T-helper 1 cell treated with Interleukin-12 subunit alpha and Interleukin-12 subunit beta and Interleukin-4 antibody, amounts not matched to agents 30 μg/mL and 1 μg/mL, for 36 hours (primary cell): ENCODE measurements around the gene SLC22A7.

Source experiments
- H3K27ac Mint-ChIP-seq: one replicate; pipeline ENCODE4 v1.8.0; 2021; ENCODE audit warnings: mild to moderate bottlenecking, mixed read lengths
- H3K27me3 Mint-ChIP-seq: one replicate; pipeline ENCODE4 v1.8.0; 2021; ENCODE audit warnings: low read depth, mixed read lengths
- H3K36me3 Mint-ChIP-seq: one replicate; pipeline ENCODE4 v1.8.0; 2021; ENCODE audit warnings: low read depth, mixed read lengths
- H3K4me1 Mint-ChIP-seq: one replicate; pipeline ENCODE4 v1.8.0; 2021; ENCODE audit warnings: low read depth, mixed read lengths
- H3K4me3 Mint-ChIP-seq: one replicate; pipeline ENCODE4 v1.8.0; 2021; ENCODE audit warnings: mild to moderate bottlenecking, moderate library complexity, mixed read lengths
- H3K9me3 Mint-ChIP-seq: one replicate; pipeline ENCODE4 v1.8.0; 2021; ENCODE audit warnings: mixed read lengths

The SLC22A7 gene

GRCh38 chr6:43297644-43298564 lies at the start of gene SLC22A7:
Gene SLC22A7 (plus strand): TSS chr6:43298260. CDS start chr6:43298359, 99 bp downstream.
- Mint-ChIP-seq H3K9me3 (no peaks in the 10 kb centered on the region), H3K4me1 (no peaks in the 10 kb centered on the region), H3K4me3 (no peak within 1 kb of the TSS), H3K27me3 (peaks cover 14% of the 10 kb centered on the region), H3K27ac (no peak within 1 kb of the TSS), H3K36me3 (no peaks in the 10 kb centered on the region)

GRCh38 chr6:43248791-43249190 lies 49.3 kb upstream of the SLC22A7 start:
- H3K4me3 Mint-ChIP-seq: no peak overlapping the region
- no peaks in the 10 kb centered on the region for H3K36me3 Mint-ChIP-seq
- peaks cover 33% of the 10 kb centered on the region for H3K27me3 Mint-ChIP-seq
- no peak overlapping the region for H3K27ac Mint-ChIP-seq
- H3K4me1 Mint-ChIP-seq: peaks cover 10% of the 10 kb centered on the region
- no peaks in the 10 kb centered on the region for H3K9me3 Mint-ChIP-seq

- Mint-ChIP-seq H3K27ac (no peak overlapping the region), H3K4me1 (peaks cover 16% of the 10 kb centered on the region)
These were observed 47.1 kb upstream of the SLC22A7 start for GRCh38 chr6:43250992-43251373.

GRCh38 chr6:43253401-43253800 lies 44.7 kb upstream of the SLC22A7 start:
- no peaks in the 10 kb centered on the region for H3K9me3 Mint-ChIP-seq
- no peaks in the 10 kb centered on the region for H3K36me3 Mint-ChIP-seq
- peaks cover 22% of the 10 kb centered on the region for H3K27me3 Mint-ChIP-seq
- no peak overlapping the region for H3K4me3 Mint-ChIP-seq
- no peak overlapping the region for H3K27ac Mint-ChIP-seq
- peaks cover 18% of the 10 kb centered on the region for H3K4me1 Mint-ChIP-seq

More at GRCh38 chr6:43250992-43251373, 47.1 kb upstream of the SLC22A7 start:
- no peaks in the 10 kb centered on the region for H3K9me3 Mint-ChIP-seq
- peaks cover 33% of the 10 kb centered on the region for H3K27me3 Mint-ChIP-seq
- no peak overlapping the region for H3K4me3 Mint-ChIP-seq
- no peaks in the 10 kb centered on the region for H3K36me3 Mint-ChIP-seq

GRCh38 chr6:43254138-43254817 lies 43.8 kb upstream of the SLC22A7 start:
- Mint-ChIP-seq H3K9me3 (no peaks in the 10 kb centered on the region), H3K4me1 (peaks cover 18% of the 10 kb centered on the region), H3K4me3 (no peak overlapping the region), H3K27me3 (peaks cover 19% of the 10 kb centered on the region), H3K36me3 (no peaks in the 10 kb centered on the region), H3K27ac (no peak overlapping the region)

- H3K27ac Mint-ChIP-seq: no peak overlapping the region
- H3K27me3 Mint-ChIP-seq: peaks cover 19% of the 10 kb centered on the region
- H3K36me3 Mint-ChIP-seq: no peaks in the 10 kb centered on the region
- H3K4me3 Mint-ChIP-seq: no peak overlapping the region
- no peaks in the 10 kb centered on the region for H3K9me3 Mint-ChIP-seq
- peaks cover 18% of the 10 kb centered on the region for H3K4me1 Mint-ChIP-seq
These were observed 43.2 kb upstream of the SLC22A7 start for GRCh38 chr6:43254846-43255245.

- Mint-ChIP-seq H3K27me3 (peaks cover 19% of the 10 kb centered on the region), H3K9me3 (no peaks in the 10 kb centered on the region), H3K4me3 (no peak overlapping the region), H3K36me3 (no peaks in the 10 kb centered on the region), H3K4me1 (peaks cover 18% of the 10 kb centered on the region), H3K27ac (no peak overlapping the region)
These were observed 42.5 kb upstream of the SLC22A7 start for GRCh38 chr6:43255408-43256054.

GRCh38 chr6:43256670-43257366 lies 41.2 kb upstream of the SLC22A7 start:
- Mint-ChIP-seq H3K27ac (no peak overlapping the region), H3K27me3 (peaks cover 9% of the 10 kb centered on the region), H3K4me3 (no peak overlapping the region), H3K36me3 (no peaks in the 10 kb centered on the region), H3K4me1 (peaks cover 15% of the 10 kb centered on the region), H3K9me3 (no peaks in the 10 kb centered on the region)

GRCh38 chr6:43257367-43258145 lies 40.5 kb upstream of the SLC22A7 start:
- no peaks in the 10 kb centered on the region for H3K36me3 Mint-ChIP-seq
- H3K27me3 Mint-ChIP-seq: peaks cover 5% of the 10 kb centered on the region
- peaks cover 15% of the 10 kb centered on the region for H3K4me1 Mint-ChIP-seq
- no peak overlapping the region for H3K4me3 Mint-ChIP-seq
- peak overlapping the region; percentile 13 for H3K27ac Mint-ChIP-seq
- H3K9me3 Mint-ChIP-seq: no peaks in the 10 kb centered on the region

- H3K4me1 Mint-ChIP-seq: peaks cover 15% of the 10 kb centered on the region
- no peak overlapping the region for H3K27ac Mint-ChIP-seq
- H3K27me3 Mint-ChIP-seq: no peaks in the 10 kb centered on the region
- H3K4me3 Mint-ChIP-seq: no peak overlapping the region
- no peaks in the 10 kb centered on the region for H3K36me3 Mint-ChIP-seq
- no peaks in the 10 kb centered on the region for H3K9me3 Mint-ChIP-seq
These were observed 39.9 kb upstream of the SLC22A7 start for GRCh38 chr6:43258180-43258579.

GRCh38 chr6:43258807-43259686 lies 39.0 kb upstream of the SLC22A7 start:
- Mint-ChIP-seq H3K4me3 (no peak overlapping the region), H3K36me3 (no peaks in the 10 kb centered on the region), H3K9me3 (no peaks in the 10 kb centered on the region), H3K4me1 (peaks cover 14% of the 10 kb centered on the region), H3K27ac (no peak overlapping the region), H3K27me3 (peaks cover 4% of the 10 kb centered on the region)

GRCh38 chr6:43260791-43261190 lies 37.3 kb upstream of the SLC22A7 start:
- H3K27ac Mint-ChIP-seq: no peak overlapping the region

GRCh38 chr6:43261198-43261597 lies 36.9 kb upstream of the SLC22A7 start:
- Mint-ChIP-seq H3K36me3 (no peaks in the 10 kb centered on the region), H3K4me1 (peaks cover 10% of the 10 kb centered on the region), H3K27me3 (peaks cover 9% of the 10 kb centered on the region), H3K9me3 (no peaks in the 10 kb centered on the region), H3K27ac (no peak overlapping the region), H3K4me3 (no peak overlapping the region)

More at GRCh38 chr6:43260791-43261190, 37.3 kb upstream of the SLC22A7 start:
- Mint-ChIP-seq H3K4me3 (no peak overlapping the region), H3K4me1 (peaks cover 10% of the 10 kb centered on the region), H3K9me3 (no peaks in the 10 kb centered on the region), H3K36me3 (no peaks in the 10 kb centered on the region), H3K27me3 (peaks cover 9% of the 10 kb centered on the region)
